Panc1 (cell line): ENCODE data around the gene GMPR2.

Source experiments
- CTCF ChIP-seq: fragments of 450-650 bp; IDR thresholded peaks from 2 replicates; pipeline ENCODE4 v1.5.1; 2017; ENCODE audit warnings: mild to moderate bottlenecking
- POLR2AphosphoS5 ChIP-seq: IDR thresholded peaks from 2 replicates; pipeline ENCODE4 v1.6.1; 2012; ENCODE audit warnings: mild to moderate bottlenecking, low read depth, low read length, moderate library complexity
- SIN3A ChIP-seq: IDR thresholded peaks from 2 replicates; pipeline ENCODE4 v1.6.1; 2012; ENCODE audit warnings: low read depth, mild to moderate bottlenecking, low read length, moderate library complexity, borderline replicate concordance; ENCODE audit not compliant: insufficient read depth
- TCF7L2 ChIP-seq: IDR thresholded peaks from 2 replicates; pipeline ENCODE4 v1.6.1; 2011; ENCODE audit warnings: mild to moderate bottlenecking, low read depth, low read length, inconsistent platforms

GRCh38 chr14:24249230-24250021 lies 16.7 kb downstream of the GMPR2 start:
- TF ChIP-seq SIN3A (no peak), TCF7L2 (no peak), CTCF (no peak), POLR2AphosphoS5 (no peak)
